Esophagus squamous epithelium (tissue), 4 donors: ENCODE data around the gene ZNF407.

Source experiments
- POLR2A ChIP-seq, 4 donors: fragments of 450-650 bp; IDR thresholded peaks; one replicate each; pipeline ENCODE4 v1.6.1; 2017; ENCODE audit warnings: antibody characterized with exemption in 4 of 4, mild to moderate bottlenecking in 4 of 4, moderate library complexity in 3 of 4
- TF ChIP-seq, protein P1 (sequence below), 6 experiments: fragments of 450-650 bp in 4 of 6; fragments of 200-600 bp in 2 of 6; sonication (generic) in 2 of 6; IDR thresholded peaks; one replicate each; pipeline ENCODE4 v1.5.1; 2016 to 2019; ENCODE audit warnings: antibody characterized with exemption in 6 of 6, mild to moderate bottlenecking in 4 of 6, moderate library complexity in 4 of 6

GRCh38 chr18:74604774-74605173 lies 7.1 kb downstream of the ZNF407 start:
- TF ChIP-seq, protein P1, sequence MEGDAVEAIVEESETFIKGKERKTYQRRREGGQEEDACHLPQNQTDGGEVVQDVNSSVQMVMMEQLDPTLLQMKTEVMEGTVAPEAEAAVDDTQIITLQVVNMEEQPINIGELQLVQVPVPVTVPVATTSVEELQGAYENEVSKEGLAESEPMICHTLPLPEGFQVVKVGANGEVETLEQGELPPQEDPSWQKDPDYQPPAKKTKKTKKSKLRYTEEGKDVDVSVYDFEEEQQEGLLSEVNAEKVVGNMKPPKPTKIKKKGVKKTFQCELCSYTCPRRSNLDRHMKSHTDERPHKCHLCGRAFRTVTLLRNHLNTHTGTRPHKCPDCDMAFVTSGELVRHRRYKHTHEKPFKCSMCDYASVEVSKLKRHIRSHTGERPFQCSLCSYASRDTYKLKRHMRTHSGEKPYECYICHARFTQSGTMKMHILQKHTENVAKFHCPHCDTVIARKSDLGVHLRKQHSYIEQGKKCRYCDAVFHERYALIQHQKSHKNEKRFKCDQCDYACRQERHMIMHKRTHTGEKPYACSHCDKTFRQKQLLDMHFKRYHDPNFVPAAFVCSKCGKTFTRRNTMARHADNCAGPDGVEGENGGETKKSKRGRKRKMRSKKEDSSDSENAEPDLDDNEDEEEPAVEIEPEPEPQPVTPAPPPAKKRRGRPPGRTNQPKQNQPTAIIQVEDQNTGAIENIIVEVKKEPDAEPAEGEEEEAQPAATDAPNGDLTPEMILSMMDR (IDR thresholded peaks at IDR 0.05), result no peak
- no peak for TF ChIP-seq POLR2A (IDR thresholded peaks at IDR 0.05)
